GM21526 (cell line): Measurements from ENCODE around the gene TSPOAP1.
A peak's percentile ranks its signal among the peaks of the same experiment; 100 is the strongest.

Source experiments
- ATAC-seq: cut with Tn5 transposase; IDR thresholded peaks from one replicate; pipeline ENCODE4 v1.9.1; 2021; ENCODE audit warnings: moderate library complexity; ENCODE audit not compliant: unreplicated experiment, low FRiP score

The TSPOAP1 gene

GRCh38 chr17:58330997-58331814 is 2.6 kb upstream of the TSPOAP1 start:
- no peak for ATAC-seq

- ATAC-seq, result no peak
Observed at GRCh38 chr17:58330538-58330996, 2.0 kb upstream of the TSPOAP1 start.

GRCh38 chr17:58329810-58330537 is 1.4 kb upstream of the TSPOAP1 start:
- ATAC-seq, result peak; percentile 8

GRCh38 chr17:58329035-58329809 is 627 bp upstream of the TSPOAP1 start:
- ATAC-seq, result peak; percentile 40

- no peak for ATAC-seq
Observed at GRCh38 chr17:58327363-58328194, 1.0 kb downstream of the TSPOAP1 start.

- no peak for ATAC-seq
Observed at GRCh38 chr17:58326609-58327362, 1.8 kb downstream of the TSPOAP1 start.

- no peak for ATAC-seq
Observed at GRCh38 chr17:58325976-58326468, 2.6 kb downstream of the TSPOAP1 start.

- no peak for ATAC-seq
Observed at GRCh38 chr17:58325289-58325726, 3.3 kb downstream of the TSPOAP1 start.

- ATAC-seq, result no peak
Observed at GRCh38 chr17:58324409-58325288, 3.9 kb downstream of the TSPOAP1 start.

GRCh38 chr17:58324056-58324408 is 4.6 kb downstream of the TSPOAP1 start:
- no peak for ATAC-seq

GRCh38 chr17:58323366-58324055 is 5.1 kb downstream of the TSPOAP1 start:
- no peak for ATAC-seq

- no peak for ATAC-seq
Observed at GRCh38 chr17:58322581-58323185, 5.9 kb downstream of the TSPOAP1 start.

- no peak for ATAC-seq
Observed at GRCh38 chr17:58321571-58322525, 6.7 kb downstream of the TSPOAP1 start.

- no peak for ATAC-seq
Observed at GRCh38 chr17:58320570-58321323, 7.8 kb downstream of the TSPOAP1 start.

GRCh38 chr17:58320163-58320558 is 8.4 kb downstream of the TSPOAP1 start:
- no peak for ATAC-seq
